ENCODE measurements around the gene ARAP3. TPM values are rescaled to one million over a fixed set of nuclear protein-coding genes. Genes with fewer than 3 reads are reported as not detected.

The ARAP3 gene
- total and polyA plus RNA-seq, 9 of the 15 experiments (the other 6 are each of a cell fraction or from before 2014, with no cell fraction given), result 0.83 to 25.7 (median 6.4) TPM

DNA sequence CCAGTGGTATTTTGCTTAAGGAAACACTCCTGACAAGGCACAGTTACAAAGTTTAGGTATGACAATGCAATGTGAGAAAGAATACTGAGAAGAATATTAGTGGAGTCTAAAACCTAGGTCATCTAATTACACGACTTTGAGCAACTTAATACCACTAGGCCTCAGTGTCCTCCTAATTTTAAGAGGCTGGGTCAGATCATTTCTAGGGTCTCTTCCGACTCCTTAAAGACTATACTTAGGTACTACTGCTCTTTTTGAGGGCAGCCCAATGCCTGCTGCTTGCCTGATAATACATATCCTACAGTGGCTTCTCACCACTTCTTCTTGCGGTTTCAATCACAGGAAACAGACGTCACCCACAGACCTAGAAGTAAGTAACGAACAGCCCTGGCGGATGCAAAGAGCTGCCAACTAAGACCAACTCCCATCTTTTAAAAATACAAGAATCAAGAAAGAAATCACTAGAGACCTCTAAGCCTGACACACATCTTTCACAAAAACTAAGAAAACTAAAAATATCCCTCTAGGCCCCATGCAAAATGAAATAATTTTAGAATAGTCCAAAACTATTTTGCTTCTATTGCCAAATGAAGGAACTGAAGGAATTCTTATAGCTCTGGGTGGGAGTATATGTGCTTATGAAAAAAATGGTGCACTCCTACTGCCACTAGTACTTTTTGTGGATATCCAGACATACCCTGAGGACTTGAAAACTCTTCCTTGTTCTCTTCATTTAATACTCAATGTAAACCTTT, 76.3 kb downstream of the ARAP3 start (continued):
- no peak for TF ChIP-seq CHD4 (IDR thresholded peaks at IDR 0.05; ENCODE audit: insufficient read depth, insufficient replicate concordance, low read depth, low read length, poor library complexity, severe bottlenecking)
- TF ChIP-seq, protein P1, sequence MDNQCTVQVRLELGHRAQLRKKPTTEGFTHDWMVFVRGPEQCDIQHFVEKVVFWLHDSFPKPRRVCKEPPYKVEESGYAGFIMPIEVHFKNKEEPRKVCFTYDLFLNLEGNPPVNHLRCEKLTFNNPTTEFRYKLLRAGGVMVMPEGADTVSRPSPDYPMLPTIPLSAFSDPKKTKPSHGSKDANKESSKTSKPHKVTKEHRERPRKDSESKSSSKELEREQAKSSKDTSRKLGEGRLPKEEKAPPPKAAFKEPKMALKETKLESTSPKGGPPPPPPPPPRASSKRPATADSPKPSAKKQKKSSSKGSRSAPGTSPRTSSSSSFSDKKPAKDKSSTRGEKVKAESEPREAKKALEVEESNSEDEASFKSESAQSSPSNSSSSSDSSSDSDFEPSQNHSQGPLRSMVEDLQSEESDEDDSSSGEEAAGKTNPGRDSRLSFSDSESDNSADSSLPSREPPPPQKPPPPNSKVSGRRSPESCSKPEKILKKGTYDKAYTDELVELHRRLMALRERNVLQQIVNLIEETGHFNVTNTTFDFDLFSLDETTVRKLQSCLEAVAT (IDR thresholded peaks at IDR 0.05), result peak in 1 of 2 experiments; percentile 96; a peak in 2 of 4 replicates
- TF ChIP-seq ZNF561 (CRISPR knock-in tag; conservative IDR thresholded peaks at IDR 0.05), result no peak
- no peak for TF ChIP-seq WHSC1 (IDR thresholded peaks at IDR 0.05; ENCODE audit: low read length)
- TF ChIP-seq, protein P2, sequence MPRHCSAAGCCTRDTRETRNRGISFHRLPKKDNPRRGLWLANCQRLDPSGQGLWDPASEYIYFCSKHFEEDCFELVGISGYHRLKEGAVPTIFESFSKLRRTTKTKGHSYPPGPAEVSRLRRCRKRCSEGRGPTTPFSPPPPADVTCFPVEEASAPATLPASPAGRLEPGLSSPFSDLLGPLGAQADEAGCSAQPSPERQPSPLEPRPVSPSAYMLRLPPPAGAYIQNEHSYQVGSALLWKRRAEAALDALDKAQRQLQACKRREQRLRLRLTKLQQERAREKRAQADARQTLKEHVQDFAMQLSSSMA (CRISPR knock-in tag; IDR thresholded peaks at IDR 0.05), result no peak
- TF ChIP-seq MAFF (IDR thresholded peaks at IDR 0.05; ENCODE audit: low read length), result no peak
- no peak for TF ChIP-seq ZNF780A (CRISPR knock-in tag; IDR thresholded peaks at IDR 0.05)
- TF ChIP-seq BRF1 (IDR thresholded peaks at IDR 0.05; ENCODE audit: borderline replicate concordance, extremely low read depth, insufficient read length), result no peak
- TF ChIP-seq ZFX (CRISPR knock-in tag; IDR thresholded peaks at IDR 0.05), result peak; percentile 25; the same call in 1 of the 2 replicates
- TF ChIP-seq SIX5 (IDR thresholded peaks at IDR 0.05; ENCODE audit: borderline replicate concordance in 1 of 2, insufficient read depth in 1 of 2, low read depth in 1 of 2, low read length in 2 of 2), result no peak
- TF ChIP-seq, protein P3, sequence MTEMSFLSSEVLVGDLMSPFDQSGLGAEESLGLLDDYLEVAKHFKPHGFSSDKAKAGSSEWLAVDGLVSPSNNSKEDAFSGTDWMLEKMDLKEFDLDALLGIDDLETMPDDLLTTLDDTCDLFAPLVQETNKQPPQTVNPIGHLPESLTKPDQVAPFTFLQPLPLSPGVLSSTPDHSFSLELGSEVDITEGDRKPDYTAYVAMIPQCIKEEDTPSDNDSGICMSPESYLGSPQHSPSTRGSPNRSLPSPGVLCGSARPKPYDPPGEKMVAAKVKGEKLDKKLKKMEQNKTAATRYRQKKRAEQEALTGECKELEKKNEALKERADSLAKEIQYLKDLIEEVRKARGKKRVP (CRISPR knock-in tag; IDR thresholded peaks at IDR 0.05), result 0 out of 2 replicates have a peak, but pooled peaks have one; percentile 15
- no peak; a peak in 1 of 4 replicates for TF ChIP-seq FOXK2 (conservative IDR thresholded peaks at IDR 0.05 in 1 of 2, IDR thresholded peaks at IDR 0.05 in 1 of 2; ENCODE audit: low read depth in 2 of 2)
- TF ChIP-seq, protein P4, sequence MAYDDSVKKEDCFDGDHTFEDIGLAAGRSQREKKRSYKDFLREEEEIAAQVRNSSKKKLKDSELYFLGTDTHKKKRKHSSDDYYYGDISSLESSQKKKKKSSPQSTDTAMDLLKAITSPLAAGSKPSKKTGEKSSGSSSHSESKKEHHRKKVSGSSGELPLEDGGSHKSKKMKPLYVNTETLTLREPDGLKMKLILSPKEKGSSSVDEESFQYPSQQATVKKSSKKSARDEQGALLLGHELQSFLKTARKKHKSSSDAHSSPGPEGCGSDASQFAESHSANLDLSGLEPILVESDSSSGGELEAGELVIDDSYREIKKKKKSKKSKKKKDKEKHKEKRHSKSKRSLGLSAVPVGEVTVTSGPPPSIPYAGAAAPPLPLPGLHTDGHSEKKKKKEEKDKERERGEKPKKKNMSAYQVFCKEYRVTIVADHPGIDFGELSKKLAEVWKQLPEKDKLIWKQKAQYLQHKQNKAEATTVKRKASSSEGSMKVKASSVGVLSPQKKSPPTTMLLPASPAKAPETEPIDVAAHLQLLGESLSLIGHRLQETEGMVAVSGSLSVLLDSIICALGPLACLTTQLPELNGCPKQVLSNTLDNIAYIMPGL (CRISPR knock-in tag; IDR thresholded peaks at IDR 0.05), result no peak
- no peak; the same call in 1 of the 2 replicates for TF ChIP-seq ZNF644 (tag; IDR thresholded peaks at IDR 0.05; ENCODE audit: low read depth)
- TF ChIP-seq FOSL1 (tag; conservative IDR thresholded peaks at IDR 0.05), result peak; percentile 38; the same call in 1 of the 2 replicates
- no peak for TF ChIP-seq TSC22D4 (tag; IDR thresholded peaks at IDR 0.05)
- TF ChIP-seq, protein P5, sequence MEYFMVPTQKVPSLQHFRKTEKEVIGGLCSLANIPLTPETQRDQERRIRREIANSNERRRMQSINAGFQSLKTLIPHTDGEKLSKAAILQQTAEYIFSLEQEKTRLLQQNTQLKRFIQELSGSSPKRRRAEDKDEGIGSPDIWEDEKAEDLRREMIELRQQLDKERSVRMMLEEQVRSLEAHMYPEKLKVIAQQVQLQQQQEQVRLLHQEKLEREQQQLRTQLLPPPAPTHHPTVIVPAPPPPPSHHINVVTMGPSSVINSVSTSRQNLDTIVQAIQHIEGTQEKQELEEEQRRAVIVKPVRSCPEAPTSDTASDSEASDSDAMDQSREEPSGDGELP (CRISPR knock-in tag; IDR thresholded peaks at IDR 0.05; ENCODE audit: borderline replicate concordance), result no peak
- TF ChIP-seq ERF (CRISPR knock-in tag; IDR thresholded peaks at IDR 0.05), result 0 out of 2 replicates have a peak, but pooled peaks have one; percentile 60
- TF ChIP-seq, protein P6, sequence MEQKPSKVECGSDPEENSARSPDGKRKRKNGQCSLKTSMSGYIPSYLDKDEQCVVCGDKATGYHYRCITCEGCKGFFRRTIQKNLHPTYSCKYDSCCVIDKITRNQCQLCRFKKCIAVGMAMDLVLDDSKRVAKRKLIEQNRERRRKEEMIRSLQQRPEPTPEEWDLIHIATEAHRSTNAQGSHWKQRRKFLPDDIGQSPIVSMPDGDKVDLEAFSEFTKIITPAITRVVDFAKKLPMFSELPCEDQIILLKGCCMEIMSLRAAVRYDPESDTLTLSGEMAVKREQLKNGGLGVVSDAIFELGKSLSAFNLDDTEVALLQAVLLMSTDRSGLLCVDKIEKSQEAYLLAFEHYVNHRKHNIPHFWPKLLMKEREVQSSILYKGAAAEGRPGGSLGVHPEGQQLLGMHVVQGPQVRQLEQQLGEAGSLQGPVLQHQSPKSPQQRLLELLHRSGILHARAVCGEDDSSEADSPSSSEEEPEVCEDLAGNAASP (IDR thresholded peaks at IDR 0.05), result no peak

All from K562 (cell line).